NCI-H748 (cell line): ENCODE results near the gene CA9.

ENCODE experiments used
- DNase-seq: peaks from one replicate; lab custom pipeline; 2025; ENCODE audit not compliant: unreplicated experiment; lab: John Stamatoyannopoulos, UW

CA9 gene

GRCh38 chr9:35714123-35714522 is 40.4 kb downstream of the CA9 start:
- no peak for DNase-seq

- DNase-seq = no peak
Observed at GRCh38 chr9:35714579-35715252, 41.0 kb downstream of the CA9 start.

DNA sequence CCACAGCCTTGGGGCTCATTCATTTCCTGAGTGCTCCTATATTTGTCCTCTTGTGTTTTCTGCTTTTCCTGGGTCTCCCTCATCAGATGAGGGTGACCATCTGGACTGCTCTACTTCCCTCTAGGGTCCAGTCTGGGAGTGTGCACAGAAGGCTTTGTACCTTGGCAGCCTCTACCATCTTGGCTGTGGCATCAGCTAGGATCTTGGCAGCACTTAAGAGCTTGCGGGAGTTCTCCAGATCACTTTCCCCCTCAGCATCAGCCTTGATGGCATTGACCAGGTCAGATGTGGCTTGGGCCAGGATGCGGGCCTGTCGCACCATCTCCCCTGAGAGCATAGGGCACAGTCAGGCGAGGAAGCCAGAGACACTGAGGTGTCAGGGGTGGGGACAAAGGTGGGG is 42.5 kb downstream of the CA9 start:
- DNase-seq = no peak

- no peak for DNase-seq
Observed at GRCh38 chr9:35717132-35717870, 43.6 kb downstream of the CA9 start.

DNA sequence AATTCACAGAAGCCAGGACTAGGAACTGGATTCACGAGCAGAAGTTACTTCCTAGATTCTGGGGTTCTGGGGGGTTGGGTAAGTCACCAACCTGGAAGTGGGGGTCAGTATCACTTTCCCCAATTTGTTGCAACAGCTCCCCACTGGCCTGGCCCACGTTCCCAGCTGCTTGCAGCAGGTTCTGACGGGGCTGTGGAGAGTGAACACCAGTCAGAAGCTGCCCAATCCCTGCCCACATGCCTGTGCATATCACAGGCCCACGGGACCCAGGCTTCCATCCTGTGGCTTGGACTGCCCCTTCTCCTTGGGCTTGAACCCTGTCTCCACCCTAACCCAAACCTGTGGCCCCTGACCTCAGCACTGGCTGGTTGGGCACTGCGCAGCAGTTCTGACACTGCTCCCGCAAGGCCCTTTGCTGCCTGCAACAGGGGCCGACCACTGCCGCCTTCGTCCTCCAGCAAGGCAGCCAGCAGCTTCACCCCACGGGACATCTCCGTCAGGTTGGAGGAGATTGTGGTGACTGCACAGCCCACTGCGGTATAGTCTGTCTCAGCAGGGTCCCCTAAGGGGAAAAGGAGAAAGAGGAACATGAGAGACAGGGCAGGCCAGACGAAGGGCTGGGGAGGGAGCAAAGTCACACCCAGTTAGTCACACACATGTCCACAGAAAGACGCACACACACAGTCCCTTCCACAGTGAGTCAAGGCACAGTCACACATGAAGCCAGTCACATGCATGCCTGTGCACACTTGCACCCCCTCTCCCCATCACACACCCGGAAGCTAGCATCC is 45.2 kb downstream of the CA9 start:
- DNase-seq = no peak

DNA sequence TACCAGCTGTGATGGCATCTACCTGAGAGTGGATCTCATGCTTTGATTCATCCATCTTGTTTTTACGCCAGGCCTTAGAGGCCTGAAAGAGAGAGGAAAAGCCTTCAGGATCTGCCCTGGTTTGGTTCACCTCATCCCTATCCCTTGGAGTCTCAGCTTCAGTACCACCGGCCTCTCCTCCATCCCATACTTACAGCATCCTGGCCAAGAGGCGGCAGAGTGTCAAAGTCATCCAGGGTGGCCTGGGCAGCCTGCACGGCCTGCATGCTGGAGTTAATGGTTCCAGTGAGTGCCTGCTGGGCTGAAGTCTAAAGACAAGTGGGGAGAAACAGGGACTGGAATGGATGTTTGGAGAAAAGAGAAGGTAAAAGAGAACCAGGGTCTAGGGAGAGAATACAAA is 45.8 kb downstream of the CA9 start:
- DNase-seq = no peak

GRCh38 chr9:35723426-35723825 is 49.7 kb downstream of the CA9 start:
- no peak for DNase-seq

GRCh38 chr9:35723908-35724307 is 50.2 kb downstream of the CA9 start:
- no peak for DNase-seq

DNA sequence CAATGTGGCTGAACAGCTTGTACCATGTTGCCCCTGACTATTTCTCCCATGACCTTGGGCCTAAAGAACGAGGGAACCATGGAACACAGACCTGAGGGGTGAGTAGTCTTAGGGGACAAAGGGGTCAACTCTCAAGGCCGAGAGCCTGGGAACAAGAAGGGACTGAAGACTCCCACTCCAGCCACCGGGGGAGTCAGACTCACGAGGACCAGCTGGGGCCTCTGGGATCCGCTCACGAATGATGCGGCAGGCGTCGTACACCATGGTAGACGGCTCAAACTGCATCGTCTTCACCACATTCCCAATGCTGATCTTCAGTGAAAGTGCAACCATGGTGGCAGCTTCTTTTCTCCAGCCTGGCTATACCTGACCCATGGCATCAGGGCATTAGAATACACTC is 51.6 kb downstream of the CA9 start:
- no peak for DNase-seq

GRCh38 chr9:35726931-35727330 is 53.2 kb downstream of the CA9 start:
- DNase-seq = no peak

DNA sequence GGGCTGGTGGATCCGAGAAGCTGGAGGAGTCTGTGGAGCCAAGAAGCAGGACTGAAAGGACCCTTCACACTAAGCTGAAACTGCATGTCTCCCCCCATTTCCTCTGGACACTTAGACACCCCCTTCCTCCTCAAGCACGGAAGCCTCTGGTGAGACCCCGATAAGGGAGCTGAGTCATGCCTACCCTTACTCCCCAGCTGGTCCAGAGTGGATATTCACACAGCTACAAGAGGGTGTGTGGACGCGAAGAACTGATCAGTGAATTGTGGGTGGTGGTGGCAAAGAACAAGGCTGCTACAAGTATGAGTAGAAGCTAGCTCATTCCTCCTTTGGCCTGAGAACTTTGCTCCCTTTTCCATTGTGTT is 53.9 kb downstream of the CA9 start:
- no peak for DNase-seq

GRCh38 chr9:35728041-35728971 is 54.6 kb downstream of the CA9 start:
- no peak for DNase-seq

DNA sequence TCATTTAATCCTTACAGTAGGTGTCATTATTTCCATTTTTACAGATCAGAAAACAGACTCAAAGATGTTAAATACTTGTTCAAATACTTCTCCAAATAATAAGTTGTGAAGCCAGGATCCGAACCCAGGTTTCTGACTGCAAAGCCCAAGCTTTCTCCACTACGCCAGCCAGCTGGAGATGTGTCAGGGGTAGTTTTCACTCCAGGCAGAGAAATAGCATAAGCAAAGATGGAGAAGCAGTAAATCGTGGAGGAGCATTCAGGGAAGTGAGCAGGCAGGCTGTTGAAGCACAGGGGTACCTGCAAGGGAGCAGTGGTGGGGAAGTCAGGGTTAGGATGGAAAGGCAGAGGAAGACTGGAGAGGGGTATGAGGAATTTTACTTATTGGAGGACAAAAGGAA is 55.4 kb downstream of the CA9 start:
- DNase-seq = no peak

GRCh38 chr9:35729700-35730485 is 56.2 kb downstream of the CA9 start:
- peak; percentile 10 for DNase-seq

GRCh38 chr9:35730486-35730854 is 56.7 kb downstream of the CA9 start:
- no peak for DNase-seq
